Fibroblast of skin of back (primary cell): ENCODE results near the gene FOXC2.

Experiments
- DNase-seq: peaks from one replicate; pipeline ENCODE4 v3.0.0-alpha.2; 2013

The FOXC2 gene

GRCh38 chr16:86618431-86619238 is 52.0 kb downstream of the FOXC2 start:
- DNase-seq = no peak
